ENCODE data around the gene TOGARAM2.

TOGARAM2 gene

GRCh38 chr2:28997847-28998735, 17.0 kb downstream of the TOGARAM2 start:
- DNase-seq (ENCODE audit: low spot score): no peak

GRCh38 chr2:29000481-29000880, 19.4 kb downstream of the TOGARAM2 start:
- no peak for DNase-seq (ENCODE audit: low spot score)

GRCh38 chr2:29000956-29001355, 19.9 kb downstream of the TOGARAM2 start:
- DNase-seq (ENCODE audit: low spot score): no peak

- no peak for DNase-seq (ENCODE audit: low spot score)
These were observed 20.7 kb downstream of the TOGARAM2 start for GRCh38 chr2:29001806-29002205.

- DNase-seq (ENCODE audit: low spot score): no peak
These were observed 23.7 kb downstream of the TOGARAM2 start for GRCh38 chr2:29004755-29005154.

GRCh38 chr2:29005331-29005730, 24.2 kb downstream of the TOGARAM2 start:
- no peak for DNase-seq (ENCODE audit: low spot score)

GRCh38 chr2:29006092-29006979, 25.2 kb downstream of the TOGARAM2 start:
- no peak for DNase-seq (ENCODE audit: low spot score)

- DNase-seq (ENCODE audit: low spot score): no peak
These were observed 25.8 kb downstream of the TOGARAM2 start for GRCh38 chr2:29006980-29007301.

- DNase-seq (ENCODE audit: low spot score): no peak
These were observed 28.2 kb downstream of the TOGARAM2 start for GRCh38 chr2:29009270-29009669.

- DNase-seq (ENCODE audit: low spot score): no peak
These were observed 28.9 kb downstream of the TOGARAM2 start for GRCh38 chr2:29009711-29010677.

- no peak for DNase-seq (ENCODE audit: low spot score)
These were observed 29.8 kb downstream of the TOGARAM2 start for GRCh38 chr2:29010946-29011345.

- DNase-seq (ENCODE audit: low spot score): no peak
These were observed 30.4 kb downstream of the TOGARAM2 start for GRCh38 chr2:29011418-29012060.

- DNase-seq (ENCODE audit: low spot score): no peak
These were observed 31.1 kb downstream of the TOGARAM2 start for GRCh38 chr2:29012211-29012681.

GRCh38 chr2:29013057-29013780, 32.1 kb downstream of the TOGARAM2 start:
- no peak for DNase-seq (ENCODE audit: low spot score)

GRCh38 chr2:29014331-29014730, 33.2 kb downstream of the TOGARAM2 start:
- DNase-seq (ENCODE audit: low spot score): no peak

- DNase-seq (ENCODE audit: low spot score): no peak
These were observed 33.8 kb downstream of the TOGARAM2 start for GRCh38 chr2:29014811-29015421.

- DNase-seq (ENCODE audit: low spot score): no peak
These were observed 34.8 kb downstream of the TOGARAM2 start for GRCh38 chr2:29015701-29016470.

- DNase-seq (ENCODE audit: low spot score): no peak
These were observed 35.4 kb downstream of the TOGARAM2 start for GRCh38 chr2:29016504-29016903.

GRCh38 chr2:29017716-29018435, 36.8 kb downstream of the TOGARAM2 start:
- DNase-seq (ENCODE audit: low spot score): no peak
